ENCODE data around the gene FER. TPM values are rescaled to one million over a fixed set of nuclear protein-coding genes. Genes with fewer than 3 reads are reported as not detected.

FER gene
- total and polyA plus RNA-seq, 3 donors from 2014 or later = 17.5 to 40.4 (median 39.8) TPM

GRCh38 chr5:109102096-109102690 is 354.5 kb downstream of the FER start:
- TF ChIP-seq POLR2A (IDR thresholded peaks at IDR 0.05) (no peak), CTCF (IDR thresholded peaks at IDR 0.05) (no peak)
- WGBS, 2 donors = 90 to 98% methylated on average over 4 of the region's 4 CpGs
- intact Hi-C loops (cut with DNase I; ENCODE audit: low total_unique reads) = no loop called here
- Histone ChIP-seq H3K4me1 (no peaks in the 10 kb centered on the region), H3K27me3 (no peaks in the 10 kb centered on the region), H3K9me3 (no peaks in the 10 kb centered on the region), H3K27ac (no peak overlapping the region), H3K36me3 (ENCODE audit: low read depth, missing control alignments) (no peaks in the 10 kb centered on the region), H3K4me3 (no peak overlapping the region)
- DNase-seq = no peak

- H3K9me3 ChIP-seq = no peaks in the 10 kb centered on the region
- no peak for DNase-seq
- no peaks in the 10 kb centered on the region for H3K4me1 ChIP-seq
- TF ChIP-seq POLR2A (IDR thresholded peaks at IDR 0.05) (no peak), CTCF (IDR thresholded peaks at IDR 0.05) (no peak)
- H3K27me3 ChIP-seq = no peaks in the 10 kb centered on the region
- no peaks in the 10 kb centered on the region for H3K36me3 ChIP-seq (ENCODE audit: low read depth, missing control alignments)
- no peak overlapping the region for H3K27ac ChIP-seq
- 42 to 48% methylated on average over 5 of the region's 5 CpGs for WGBS, 2 donors
- H3K4me3 ChIP-seq = no peak overlapping the region
- intact Hi-C loops (cut with DNase I; ENCODE audit: low total_unique reads) = no loop called here
These were observed 358.1 kb downstream of the FER start for GRCh38 chr5:109105631-109106267.

- H3K9me3 ChIP-seq = no peaks in the 10 kb centered on the region
- no peak for DNase-seq
- 85 to 95% methylated on average over 2 of the region's 2 CpGs for WGBS, 2 donors
- no peak overlapping the region for H3K4me3 ChIP-seq
- no peak overlapping the region for H3K27ac ChIP-seq
- no peaks in the 10 kb centered on the region for H3K27me3 ChIP-seq
- no peaks in the 10 kb centered on the region for H3K4me1 ChIP-seq
- intact Hi-C loops (cut with DNase I; ENCODE audit: low total_unique reads) = no loop called here
- no peak for TF ChIP-seq POLR2A (IDR thresholded peaks at IDR 0.05)
- TF ChIP-seq CTCF (IDR thresholded peaks at IDR 0.05) = no peak
- H3K36me3 ChIP-seq (ENCODE audit: low read depth, missing control alignments) = no peaks in the 10 kb centered on the region
These were observed 364.0 kb downstream of the FER start for GRCh38 chr5:109111680-109112079.

GRCh38 chr5:109113608-109114007 is 365.9 kb downstream of the FER start:
- Histone ChIP-seq H3K27ac (no peak overlapping the region), H3K36me3 (ENCODE audit: low read depth, missing control alignments) (no peaks in the 10 kb centered on the region), H3K9me3 (no peaks in the 10 kb centered on the region), H3K27me3 (no peaks in the 10 kb centered on the region), H3K4me3 (no peak overlapping the region), H3K4me1 (no peaks in the 10 kb centered on the region)
- TF ChIP-seq POLR2A (IDR thresholded peaks at IDR 0.05) (no peak), CTCF (IDR thresholded peaks at IDR 0.05) (no peak)
- intact Hi-C loops (cut with DNase I; ENCODE audit: low total_unique reads) = no loop called here
- WGBS, 2 donors = 98 to 100% methylated on average over 3 of the region's 3 CpGs
- DNase-seq = no peak

GRCh38 chr5:109121225-109121624 is 373.5 kb downstream of the FER start:
- intact Hi-C loops (cut with DNase I; ENCODE audit: low total_unique reads) = no loop called here
- H3K4me3 ChIP-seq = no peak overlapping the region
- H3K36me3 ChIP-seq (ENCODE audit: low read depth, missing control alignments) = no peaks in the 10 kb centered on the region
- H3K4me1 ChIP-seq = no peaks in the 10 kb centered on the region
- no peak overlapping the region for H3K27ac ChIP-seq
- no peaks in the 10 kb centered on the region for H3K9me3 ChIP-seq
- 97 to 100% methylated on average over 3 of the region's 3 CpGs for WGBS, 2 donors
- no peak for DNase-seq
- H3K27me3 ChIP-seq = no peaks in the 10 kb centered on the region
- TF ChIP-seq POLR2A (IDR thresholded peaks at IDR 0.05) (no peak), CTCF (IDR thresholded peaks at IDR 0.05) (no peak)
